GM19395 (cell line): ENCODE measurements around the gene SSR3.
"Not testable (repeated sequence)": the region's sequence is repeated elsewhere in the genome, so short reads cannot be mapped to it uniquely, and the experiment has no call there.

Experiments
- ATAC-seq: cut with Tn5 transposase; IDR thresholded peaks from one replicate; pipeline ENCODE4 v1.9.1; 2021; ENCODE audit warnings: mild to moderate bottlenecking, moderate library complexity; ENCODE audit not compliant: unreplicated experiment

Gene SSR3

DNA sequence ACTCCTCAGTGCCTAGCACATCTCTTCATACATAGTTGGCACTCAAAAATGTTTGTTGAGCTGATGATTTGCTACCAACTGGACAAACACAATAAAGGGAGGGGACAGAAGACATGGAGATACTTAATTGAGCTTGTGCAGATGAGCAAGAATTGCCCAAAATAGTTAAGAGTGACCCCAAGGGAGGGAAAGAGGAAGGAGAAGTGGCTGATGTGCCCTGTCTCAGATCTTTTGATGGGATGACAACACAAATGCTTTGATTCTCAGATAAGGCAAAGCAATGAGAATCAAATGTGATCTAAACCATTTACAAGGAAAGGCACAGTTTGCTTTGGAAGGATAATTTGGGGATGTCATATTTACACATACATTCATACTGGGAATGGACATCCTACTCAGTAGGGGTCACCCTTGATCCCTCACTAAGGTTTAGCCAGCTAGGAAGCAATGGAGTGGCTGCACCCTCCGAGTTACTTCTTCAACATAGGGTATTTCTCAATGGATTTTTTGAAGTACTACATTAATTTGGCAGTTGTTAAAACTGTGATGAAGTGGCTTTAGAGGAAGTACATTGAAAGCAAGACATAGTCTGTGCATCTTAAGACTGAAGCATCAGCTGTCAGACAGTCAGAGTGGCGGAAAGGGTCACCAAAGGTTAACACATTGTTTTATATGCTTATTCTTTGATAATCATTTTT is 21.9 kb upstream of the SSR3 start:
- ATAC-seq: no peak

DNA sequence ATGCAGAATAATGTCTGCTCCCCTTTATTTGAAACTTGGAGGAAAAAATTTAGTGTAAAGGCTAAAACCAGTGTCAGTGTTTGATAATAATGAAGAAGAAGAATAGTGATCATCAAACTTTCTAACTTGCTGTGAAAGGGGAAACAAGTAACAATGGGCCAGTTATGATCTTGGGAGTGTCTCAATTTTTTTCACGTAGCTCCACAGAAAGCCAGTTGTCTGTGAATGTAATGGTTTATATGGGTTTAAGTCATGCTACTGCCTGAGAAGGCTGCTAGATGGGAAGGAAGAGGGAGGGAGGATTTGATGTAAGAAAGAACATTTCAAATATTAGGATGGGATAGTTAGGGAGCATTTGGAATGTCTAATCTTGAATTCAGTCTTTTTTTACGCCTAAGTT is 21.1 kb upstream of the SSR3 start:
- no peak for ATAC-seq

DNA sequence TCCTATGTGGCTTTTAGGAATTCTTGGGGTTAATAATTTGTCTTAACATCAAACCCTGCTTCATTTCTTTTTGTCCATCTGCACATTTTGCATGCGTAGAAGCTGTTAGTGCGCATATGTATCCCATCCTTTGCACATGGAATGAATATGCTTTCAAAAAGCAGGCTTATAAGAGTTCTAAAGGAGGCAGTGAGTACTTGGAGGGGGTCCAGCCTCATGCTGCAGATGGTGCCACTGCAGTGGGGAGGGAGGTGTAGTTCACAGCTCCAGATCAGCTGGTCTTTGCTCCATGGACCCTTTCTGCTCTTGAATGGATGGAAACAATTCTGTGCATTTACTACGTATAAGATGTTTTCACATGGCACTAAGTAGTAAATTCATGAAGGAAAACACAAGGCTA is 20.7 kb upstream of the SSR3 start:
- no peak for ATAC-seq

- not testable (repeated sequence) for ATAC-seq
Measured at GRCh38 chr3:156569881-156570280, 15.0 kb upstream of the SSR3 start.

DNA sequence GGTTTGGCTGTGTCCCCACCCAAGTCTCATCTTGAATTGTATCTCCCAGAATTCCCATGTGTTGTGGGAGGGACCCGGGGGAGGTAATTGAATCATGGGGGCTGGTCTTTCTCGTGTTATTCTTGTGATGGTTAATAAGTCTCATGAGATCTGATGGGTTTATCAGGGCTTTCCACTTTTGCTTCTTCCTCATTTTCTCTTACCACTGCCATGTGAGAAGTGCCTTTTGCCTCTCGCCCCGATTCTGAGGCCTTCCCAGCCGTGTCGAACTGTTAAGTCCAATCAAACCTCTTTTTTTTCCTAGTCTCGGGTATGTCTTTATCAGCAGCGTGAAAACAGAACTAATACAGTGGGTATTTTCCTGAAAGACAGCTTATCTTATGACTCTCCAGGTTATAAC is 14.1 kb upstream of the SSR3 start:
- not testable (repeated sequence) for ATAC-seq

DNA sequence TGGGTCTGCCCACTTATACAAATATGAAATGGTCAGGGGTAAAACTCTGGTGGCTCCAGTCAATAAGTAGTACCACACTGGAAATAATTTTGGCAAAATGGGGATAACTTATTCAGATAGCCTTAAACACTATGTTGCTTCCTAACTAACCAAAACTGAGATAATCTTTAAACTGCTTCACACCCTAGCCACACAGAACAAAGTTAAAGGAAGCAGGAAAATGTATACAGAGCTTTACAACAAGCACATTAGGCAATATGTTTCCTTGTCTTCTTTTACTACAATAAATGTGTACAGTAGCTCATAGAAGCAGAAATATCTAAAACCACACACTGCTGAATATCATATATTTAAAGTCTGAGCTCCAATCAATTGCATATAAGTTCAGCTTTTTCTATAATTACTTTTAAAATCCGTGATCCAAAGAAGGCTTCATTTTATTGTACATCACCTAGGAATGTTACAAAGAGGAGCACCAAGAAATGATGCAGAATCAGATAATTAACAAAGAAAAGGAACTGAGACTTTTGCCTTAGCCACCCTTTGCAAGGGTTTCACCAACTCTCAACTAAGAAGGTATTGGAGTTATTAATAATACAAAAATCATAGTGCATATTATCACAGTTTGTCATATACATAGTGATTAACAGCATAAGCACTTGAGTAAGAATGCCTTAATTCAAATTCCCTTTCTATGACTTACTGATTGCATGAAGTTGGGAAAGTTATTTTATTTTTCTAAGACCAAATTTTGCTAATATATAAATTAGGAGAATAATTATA is 9.2 kb upstream of the SSR3 start:
- no peak for ATAC-seq

DNA sequence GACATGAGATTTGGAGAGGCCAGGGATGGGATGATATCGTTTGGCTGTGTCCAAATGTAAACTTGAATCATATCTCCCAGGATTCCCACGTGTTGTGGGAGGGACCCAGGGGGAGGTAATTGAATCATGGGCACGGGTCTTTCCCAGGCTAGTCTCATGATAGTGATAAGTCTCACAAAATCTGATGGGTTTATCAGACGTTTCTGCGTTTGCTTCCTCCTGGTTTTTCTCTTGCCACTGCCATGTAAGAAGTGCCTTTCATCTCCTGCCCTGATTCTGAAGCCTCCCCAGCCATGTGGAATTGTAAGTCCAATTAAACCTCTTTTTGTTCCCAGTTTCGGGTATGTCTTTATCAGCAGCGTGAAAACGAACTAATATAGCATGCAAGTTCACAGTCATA is 7.6 kb upstream of the SSR3 start:
- not testable (repeated sequence) for ATAC-seq

GRCh38 chr3:156561533-156561932 is 6.6 kb upstream of the SSR3 start:
- ATAC-seq: no peak

DNA sequence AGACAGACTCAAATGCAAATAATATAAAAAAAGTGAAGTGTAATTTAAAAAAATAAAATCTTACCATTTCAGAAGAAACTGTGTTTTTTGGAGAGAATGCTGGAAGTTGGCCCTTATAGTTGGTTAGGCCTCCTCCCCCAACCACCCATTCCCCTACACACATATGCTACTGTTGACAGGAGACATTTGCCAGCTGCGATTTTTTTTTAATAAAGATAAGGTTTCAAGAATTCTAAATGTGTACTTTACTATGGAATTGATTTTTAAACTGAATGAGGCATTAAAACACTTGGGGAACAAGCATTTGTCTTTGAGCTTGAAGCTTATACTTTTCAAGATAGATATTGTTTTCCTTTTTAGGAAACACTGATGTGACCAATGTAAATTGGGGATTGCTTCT is 4.4 kb upstream of the SSR3 start:
- ATAC-seq: no peak

GRCh38 chr3:156558389-156558788 is 3.5 kb upstream of the SSR3 start:
- ATAC-seq: no peak

DNA sequence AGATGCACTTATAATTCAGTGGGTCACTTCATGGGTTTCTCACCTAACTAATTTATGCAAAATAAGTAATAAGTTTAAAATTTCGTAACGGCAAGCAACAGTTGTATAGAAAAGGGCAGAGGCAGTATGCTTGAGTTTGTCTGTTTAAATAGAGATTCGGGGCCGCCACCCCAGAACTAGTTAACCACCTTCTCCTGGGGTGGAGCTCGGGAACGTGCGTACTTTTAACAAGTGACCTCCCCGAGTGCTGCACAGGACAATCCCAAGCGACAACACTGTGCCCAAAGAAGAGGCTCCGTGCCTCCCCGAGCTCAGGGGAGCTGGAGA is 439 bp downstream of the SSR3 start:
- no peak for ATAC-seq

DNA sequence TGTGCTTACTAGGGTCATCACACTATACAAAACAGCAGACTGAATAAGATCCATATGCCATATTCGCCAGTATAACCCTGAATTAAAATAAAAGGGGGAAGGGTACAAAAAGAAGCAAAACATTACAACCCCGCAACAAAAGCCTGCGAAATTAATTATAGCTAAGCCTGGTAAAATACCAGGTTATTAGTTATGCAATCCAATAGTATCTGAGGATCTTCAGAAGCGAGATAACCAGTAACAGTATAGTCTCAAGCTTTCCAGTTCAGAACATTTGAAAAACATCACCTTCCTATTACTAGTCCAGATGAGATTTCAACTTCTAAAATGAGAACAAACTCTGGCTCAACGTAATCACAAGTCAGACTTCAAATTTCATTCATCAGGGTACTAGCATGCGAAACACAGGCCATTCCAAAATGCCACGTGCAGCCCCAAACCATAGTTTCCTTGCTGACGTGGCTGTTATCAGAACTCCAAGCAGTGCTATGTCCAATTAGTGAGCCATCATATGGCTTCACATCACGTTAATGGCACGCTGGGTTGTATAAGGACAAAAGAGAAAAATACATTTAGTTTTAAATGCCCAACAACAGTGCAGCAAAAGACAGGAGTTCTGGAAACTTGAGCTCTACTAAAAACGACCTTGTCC is 1.1 kb downstream of the SSR3 start:
- ATAC-seq: no peak

DNA sequence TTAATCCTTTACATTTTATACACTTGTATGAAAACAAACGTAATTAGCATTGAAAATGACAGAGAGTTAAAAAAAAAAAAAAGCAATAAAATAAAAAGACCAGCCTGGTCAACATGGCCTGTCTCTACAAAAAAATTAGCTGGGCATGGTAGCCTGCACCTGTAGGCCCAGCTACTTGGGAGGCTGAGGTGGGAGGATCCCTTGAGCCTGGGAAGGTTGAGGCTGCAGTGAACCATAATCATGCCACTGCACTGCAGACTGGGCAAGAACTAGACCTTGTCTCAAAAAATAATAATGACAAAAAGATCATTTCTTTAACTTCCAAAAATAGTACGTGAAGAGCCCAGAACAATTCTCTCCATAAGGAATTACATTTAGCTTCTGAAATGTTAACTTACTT is 1.9 kb downstream of the SSR3 start:
- ATAC-seq: no peak

DNA sequence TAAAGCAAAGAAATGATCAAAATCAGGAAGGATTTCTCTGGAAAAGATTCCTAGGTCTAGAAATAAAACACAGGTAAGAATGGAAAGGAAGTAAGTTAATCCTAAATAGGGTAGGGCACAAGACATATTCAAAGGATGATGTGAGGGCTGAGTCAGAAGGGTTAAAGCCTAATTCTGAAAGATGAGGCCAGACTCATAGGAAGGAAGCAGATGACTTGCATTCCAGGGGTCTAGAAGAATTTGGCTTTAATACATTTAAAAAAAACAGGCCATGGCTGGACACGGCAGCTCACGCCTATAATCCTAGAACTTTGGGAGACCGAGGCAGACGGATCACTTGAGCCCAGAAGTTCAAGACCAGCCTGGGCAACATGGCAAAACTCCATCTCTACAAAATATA is 3.2 kb downstream of the SSR3 start:
- ATAC-seq: no peak

GRCh38 chr3:156551261-156551660 is 3.7 kb downstream of the SSR3 start:
- no peak for ATAC-seq

- no peak for ATAC-seq
Measured at GRCh38 chr3:156548902-156549301, 6.0 kb downstream of the SSR3 start.

GRCh38 chr3:156548041-156548687 is 6.8 kb downstream of the SSR3 start:
- no peak for ATAC-seq

DNA sequence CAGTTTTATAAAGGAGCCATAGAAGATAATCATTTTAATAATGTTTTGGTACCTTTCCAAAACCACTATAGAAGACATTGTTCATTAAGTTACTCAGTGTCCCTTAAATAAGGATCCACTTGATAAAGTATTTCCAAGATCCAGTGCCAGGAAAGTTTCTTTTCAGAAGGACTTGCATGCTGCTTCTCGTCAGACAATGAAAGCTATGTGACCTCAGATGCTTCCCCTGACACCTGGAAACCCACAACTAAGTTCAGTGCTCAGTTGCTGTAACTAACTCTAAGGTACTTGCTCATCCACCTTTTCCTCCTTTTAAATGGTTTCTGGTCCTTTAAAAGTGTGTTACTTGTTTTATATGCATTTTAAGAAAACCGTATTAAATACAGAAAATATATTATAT is 7.3 kb downstream of the SSR3 start:
- ATAC-seq: no peak

DNA sequence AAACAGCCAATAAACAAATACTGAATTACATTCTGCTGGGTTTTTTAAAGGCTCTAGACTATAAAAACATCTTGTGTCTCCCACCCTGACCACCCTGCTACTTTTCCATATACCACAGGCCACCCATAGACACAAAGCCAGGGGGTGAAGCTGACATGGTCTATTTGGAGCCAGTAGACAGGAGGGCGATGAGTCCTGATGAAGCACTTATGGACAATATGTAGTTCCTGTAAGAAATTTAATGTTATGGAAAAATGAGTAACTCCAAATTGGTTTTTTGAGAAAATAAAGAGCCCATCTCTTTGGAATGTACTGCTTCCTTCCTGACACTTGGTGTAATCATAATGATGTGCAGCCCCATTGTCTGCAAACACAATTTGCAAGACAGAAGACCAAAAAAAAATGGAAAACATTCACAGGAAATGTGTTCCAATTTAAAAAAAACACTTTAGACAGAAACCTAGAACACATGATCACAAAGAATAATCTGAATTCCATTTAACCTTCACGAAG is 11.8 kb downstream of the SSR3 start:
- no peak for ATAC-seq

DNA sequence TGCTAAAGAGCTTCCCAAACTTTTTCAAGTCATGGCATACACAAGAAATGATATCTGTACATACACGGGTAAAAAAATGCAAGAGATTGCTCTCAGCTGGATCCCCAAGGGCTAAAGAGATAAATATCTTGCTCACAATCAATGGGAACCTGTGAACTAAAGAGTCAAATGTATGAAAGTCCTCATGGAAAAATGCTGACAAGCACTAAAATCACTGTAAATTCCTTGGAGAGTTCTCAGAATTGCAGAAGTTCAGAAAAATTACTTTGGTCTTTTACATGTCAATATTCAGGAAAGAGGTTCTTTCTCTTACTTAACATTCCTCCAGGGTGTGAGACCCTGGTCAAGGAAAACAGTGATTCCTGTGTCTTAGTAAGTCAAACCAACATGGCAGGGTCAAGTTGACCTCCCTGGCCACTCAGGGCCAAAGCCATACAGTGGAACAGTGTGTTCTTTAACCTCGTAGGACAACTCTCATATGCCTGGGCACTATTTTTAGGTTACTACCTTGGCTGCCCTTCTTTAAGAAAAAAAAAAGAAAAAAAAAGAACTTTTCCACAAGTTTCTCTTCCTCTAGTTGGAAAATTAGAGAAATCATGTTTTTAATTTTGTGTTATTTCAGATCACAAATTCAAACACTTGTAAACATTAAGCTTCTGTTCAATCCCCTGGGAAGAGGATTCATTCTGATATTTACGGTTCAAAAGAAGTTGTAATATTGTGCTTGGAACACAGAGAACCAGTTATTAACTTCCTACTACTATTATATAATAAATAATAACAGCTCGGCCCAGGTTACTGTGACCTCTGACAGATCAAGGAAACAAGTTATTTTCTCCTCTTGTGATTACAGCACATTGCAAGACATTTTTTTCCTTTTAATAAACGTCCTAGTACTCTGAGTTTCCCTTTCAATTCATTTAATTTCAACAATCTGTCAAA is 12.5 kb downstream of the SSR3 start:
- no peak for ATAC-seq
